ENCODE data around the gene TAS2R60. TPM values are rescaled to one million over a fixed set of nuclear protein-coding genes. Genes with fewer than 3 reads are reported as not detected.

Gene TAS2R60
- polyA plus RNA-seq, 3 donors, result 0.35 TPM; not detected in 2

GRCh38 chr7:143463556-143463955, 20.3 kb downstream of the TAS2R60 start:
- H3K27me3 Mint-ChIP-seq (ENCODE audit: low read depth in 3 of 3), result peaks cover 0 to 2% (median 0%) of the 10 kb centered on the region in 3 donors
- Histone ChIP-seq H3K4me3 (replicated peaks in 1 of 3; ENCODE audit: low read depth in 2 of 3, low read length in 3 of 3) (no peak overlapping the region), H3K27ac (ENCODE audit: low read depth in 1 of 2, low read length in 2 of 2) (peak overlapping the region in 1 of 2 donors; percentile 50), H3K9me3 (replicated peaks in 1 of 2; ENCODE audit: control insufficient read depth in 1 of 2, insufficient read depth in 1 of 2, low read length in 2 of 2) (peaks cover 0 to 5% of the 10 kb centered on the region in 2 donors), H3K79me2 (ENCODE audit: insufficient read depth, low read length) (peaks cover 19% of the 10 kb centered on the region), H3K9ac (ENCODE audit: insufficient read depth, low read length, poor library complexity, severe bottlenecking) (no peak overlapping the region), H4K20me1 (ENCODE audit: insufficient read depth, low read length) (no peaks in the 10 kb centered on the region), H2AFZ (ENCODE audit: insufficient read depth, low read depth, low read length, poor library complexity, severe bottlenecking) (no peak overlapping the region), H3K36me3 (replicated peaks in 1 of 2; ENCODE audit: control insufficient read depth in 1 of 2, insufficient read depth in 2 of 2, low read length in 2 of 2) (no peaks in the 10 kb centered on the region), H3K4me1 (ENCODE audit: control insufficient read depth in 1 of 2, insufficient read depth in 2 of 2, low read length in 2 of 2) (peaks cover 20 to 27% of the 10 kb centered on the region in 2 donors), H3K27me3 (ENCODE audit: control insufficient read depth in 2 of 2, insufficient read depth in 2 of 2, low read length in 2 of 2) (no peaks in the 10 kb centered on the region), H3K4me2 (replicated peaks; ENCODE audit: extremely low read depth, low read length, poor library complexity, severe bottlenecking) (no peak overlapping the region)
- H3K9me3 Mint-ChIP-seq, result peaks cover 0 to 7% (median 2%) of the 10 kb centered on the region in 7 donors
- intact Hi-C loops (cut with micrococcal nuclease), result no loop called here
- TF ChIP-seq, protein P1, sequence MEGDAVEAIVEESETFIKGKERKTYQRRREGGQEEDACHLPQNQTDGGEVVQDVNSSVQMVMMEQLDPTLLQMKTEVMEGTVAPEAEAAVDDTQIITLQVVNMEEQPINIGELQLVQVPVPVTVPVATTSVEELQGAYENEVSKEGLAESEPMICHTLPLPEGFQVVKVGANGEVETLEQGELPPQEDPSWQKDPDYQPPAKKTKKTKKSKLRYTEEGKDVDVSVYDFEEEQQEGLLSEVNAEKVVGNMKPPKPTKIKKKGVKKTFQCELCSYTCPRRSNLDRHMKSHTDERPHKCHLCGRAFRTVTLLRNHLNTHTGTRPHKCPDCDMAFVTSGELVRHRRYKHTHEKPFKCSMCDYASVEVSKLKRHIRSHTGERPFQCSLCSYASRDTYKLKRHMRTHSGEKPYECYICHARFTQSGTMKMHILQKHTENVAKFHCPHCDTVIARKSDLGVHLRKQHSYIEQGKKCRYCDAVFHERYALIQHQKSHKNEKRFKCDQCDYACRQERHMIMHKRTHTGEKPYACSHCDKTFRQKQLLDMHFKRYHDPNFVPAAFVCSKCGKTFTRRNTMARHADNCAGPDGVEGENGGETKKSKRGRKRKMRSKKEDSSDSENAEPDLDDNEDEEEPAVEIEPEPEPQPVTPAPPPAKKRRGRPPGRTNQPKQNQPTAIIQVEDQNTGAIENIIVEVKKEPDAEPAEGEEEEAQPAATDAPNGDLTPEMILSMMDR (IDR thresholded peaks at IDR 0.05), result no peak
- H3K27ac Mint-ChIP-seq, result peak overlapping the region in 1 of 7 donors; percentile 56
- H3K36me3 Mint-ChIP-seq, result peaks cover 7 to 8% of the 10 kb centered on the region in 2 donors
- no peak overlapping the region for H3K4me3 Mint-ChIP-seq
- DNase-seq, result peak; percentile 9 to 15 (median 14)
- H3K4me1 Mint-ChIP-seq, result peaks cover 30% of the 10 kb centered on the region

DNA sequence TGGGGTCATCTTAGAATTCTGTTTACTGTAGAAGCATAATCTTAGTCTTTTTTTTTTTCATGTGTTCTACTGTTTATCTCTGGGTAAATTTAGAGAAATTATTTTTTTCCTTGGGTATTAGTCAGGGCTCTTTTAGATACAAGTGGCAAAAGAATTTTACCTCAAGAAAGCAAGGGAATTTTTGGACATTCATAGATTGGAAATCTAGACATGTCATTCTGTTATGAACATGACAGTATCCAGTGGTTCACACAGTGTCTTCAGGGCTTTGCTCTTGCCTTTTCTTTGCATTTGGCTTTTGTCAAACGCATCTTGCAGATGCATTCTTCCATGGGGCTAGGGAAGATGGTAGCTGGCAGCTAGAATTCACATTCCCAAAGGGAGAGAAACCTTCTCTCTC, 20.7 kb downstream of the TAS2R60 start:
- Mint-ChIP-seq H3K27ac (peak overlapping the region in 1 of 7 donors; percentile 56), H3K36me3 (peaks cover 7 to 8% of the 10 kb centered on the region in 2 donors), H3K9me3 (peaks cover 0 to 7% (median 2%) of the 10 kb centered on the region in 7 donors), H3K4me1 (peaks cover 26% of the 10 kb centered on the region), H3K27me3 (ENCODE audit: low read depth in 3 of 3) (peaks cover 0 to 2% (median 0%) of the 10 kb centered on the region in 3 donors), H3K4me3 (no peak overlapping the region)
- intact Hi-C loops (cut with micrococcal nuclease), result no loop called here
- H3K27ac ChIP-seq (ENCODE audit: low read depth in 1 of 2, low read length in 2 of 2), result no peak overlapping the region
- peaks cover 19% of the 10 kb centered on the region for H3K79me2 ChIP-seq (ENCODE audit: insufficient read depth, low read length)
- H3K4me1 ChIP-seq (ENCODE audit: control insufficient read depth in 1 of 2, insufficient read depth in 2 of 2, low read length in 2 of 2), result peaks cover 16 to 23% of the 10 kb centered on the region in 2 donors
- H3K9me3 ChIP-seq (replicated peaks in 1 of 2; ENCODE audit: control insufficient read depth in 1 of 2, insufficient read depth in 1 of 2, low read length in 2 of 2), result peaks cover 0 to 5% of the 10 kb centered on the region in 2 donors
- TF ChIP-seq, protein P1 (IDR thresholded peaks at IDR 0.05), result no peak
- DNase-seq, result no peak
- H3K27me3 ChIP-seq (ENCODE audit: control insufficient read depth in 2 of 2, insufficient read depth in 2 of 2, low read length in 2 of 2), result no peaks in the 10 kb centered on the region
- no peak overlapping the region for H3K9ac ChIP-seq (ENCODE audit: insufficient read depth, low read length, poor library complexity, severe bottlenecking)
- H3K4me3 ChIP-seq (replicated peaks in 1 of 3; ENCODE audit: low read depth in 2 of 3, low read length in 3 of 3), result no peak overlapping the region
- H3K36me3 ChIP-seq (replicated peaks in 1 of 2; ENCODE audit: control insufficient read depth in 1 of 2, insufficient read depth in 2 of 2, low read length in 2 of 2), result no peaks in the 10 kb centered on the region
- H3K4me2 ChIP-seq (replicated peaks; ENCODE audit: extremely low read depth, low read length, poor library complexity, severe bottlenecking), result no peak overlapping the region
- no CpG with 5 or more reads among the region's 1 CpG for WGBS (ENCODE audit: insufficient coverage)
- no peaks in the 10 kb centered on the region for H4K20me1 ChIP-seq (ENCODE audit: insufficient read depth, low read length)
- no peak overlapping the region for H2AFZ ChIP-seq (ENCODE audit: insufficient read depth, low read depth, low read length, poor library complexity, severe bottlenecking)

Measured in CD14-positive monocyte (primary cell).